Osteocyte (in vitro differentiated cells): ENCODE measurements around the gene SSPN. TPM values are rescaled to one million over a fixed set of nuclear protein-coding genes. Genes with fewer than 3 reads are reported as not detected.

ENCODE experiments used
- DNase-seq: peaks from one replicate; pipeline ENCODE4 v3.0.0; 2021; ENCODE audit warnings: mixed read lengths; ENCODE audit not compliant: unreplicated experiment; ENCODE audit errors: extremely low spot score
- H3K27ac Mint-ChIP-seq: one replicate; pipeline ENCODE4 v1.8.0; 2021; ENCODE audit warnings: mild to moderate bottlenecking, mixed read lengths; ENCODE audit not compliant: unreplicated experiment
- H3K27me3 Mint-ChIP-seq: one replicate; pipeline ENCODE4 v1.8.0; 2021; ENCODE audit warnings: mixed read lengths; ENCODE audit not compliant: unreplicated experiment
- H3K36me3 Mint-ChIP-seq: one replicate; pipeline ENCODE4 v1.8.0; 2021; ENCODE audit warnings: mixed read lengths; ENCODE audit not compliant: unreplicated experiment
- H3K4me1 Mint-ChIP-seq: one replicate; pipeline ENCODE4 v1.8.0; 2021; ENCODE audit warnings: mixed read lengths; ENCODE audit not compliant: unreplicated experiment
- H3K4me3 Mint-ChIP-seq: one replicate; pipeline ENCODE4 v1.8.0; 2021; ENCODE audit warnings: mild to moderate bottlenecking, moderate library complexity, mixed read lengths; ENCODE audit not compliant: unreplicated experiment
- H3K9me3 Mint-ChIP-seq: one replicate; pipeline ENCODE4 v1.8.0; 2021; ENCODE audit warnings: mixed read lengths; ENCODE audit not compliant: unreplicated experiment
- total RNA-seq: library from RNA; stranded (reverse); gene quantifications from 2 replicates; pipeline ENCODE4 v1.2.1, GENCODE V29; 2021
- TF ChIP-seq, protein P1 (sequence below): fragments of 200-600 bp; sonication (generic); IDR thresholded peaks from 2 replicates; pipeline ENCODE4 v1.5.0; 2021; ENCODE audit warnings: antibody characterized with exemption, mild to moderate bottlenecking, moderate library complexity

SSPN gene
- total RNA-seq, 1 donor from 2014 or later: 19.2 TPM

- H3K4me1 Mint-ChIP-seq: peaks cover 25% of the 10 kb centered on the region
- TF ChIP-seq, protein P1, sequence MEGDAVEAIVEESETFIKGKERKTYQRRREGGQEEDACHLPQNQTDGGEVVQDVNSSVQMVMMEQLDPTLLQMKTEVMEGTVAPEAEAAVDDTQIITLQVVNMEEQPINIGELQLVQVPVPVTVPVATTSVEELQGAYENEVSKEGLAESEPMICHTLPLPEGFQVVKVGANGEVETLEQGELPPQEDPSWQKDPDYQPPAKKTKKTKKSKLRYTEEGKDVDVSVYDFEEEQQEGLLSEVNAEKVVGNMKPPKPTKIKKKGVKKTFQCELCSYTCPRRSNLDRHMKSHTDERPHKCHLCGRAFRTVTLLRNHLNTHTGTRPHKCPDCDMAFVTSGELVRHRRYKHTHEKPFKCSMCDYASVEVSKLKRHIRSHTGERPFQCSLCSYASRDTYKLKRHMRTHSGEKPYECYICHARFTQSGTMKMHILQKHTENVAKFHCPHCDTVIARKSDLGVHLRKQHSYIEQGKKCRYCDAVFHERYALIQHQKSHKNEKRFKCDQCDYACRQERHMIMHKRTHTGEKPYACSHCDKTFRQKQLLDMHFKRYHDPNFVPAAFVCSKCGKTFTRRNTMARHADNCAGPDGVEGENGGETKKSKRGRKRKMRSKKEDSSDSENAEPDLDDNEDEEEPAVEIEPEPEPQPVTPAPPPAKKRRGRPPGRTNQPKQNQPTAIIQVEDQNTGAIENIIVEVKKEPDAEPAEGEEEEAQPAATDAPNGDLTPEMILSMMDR: no peak
- no peaks in the 10 kb centered on the region for H3K27me3 Mint-ChIP-seq
- H3K4me3 Mint-ChIP-seq: no peak overlapping the region
- H3K9me3 Mint-ChIP-seq: no peaks in the 10 kb centered on the region
- H3K27ac Mint-ChIP-seq: no peak overlapping the region
- no peak for DNase-seq
- H3K36me3 Mint-ChIP-seq: no peaks in the 10 kb centered on the region
Observed at GRCh38 chr12:26192142-26192541, 3.2 kb upstream of the SSPN start.

DNA sequence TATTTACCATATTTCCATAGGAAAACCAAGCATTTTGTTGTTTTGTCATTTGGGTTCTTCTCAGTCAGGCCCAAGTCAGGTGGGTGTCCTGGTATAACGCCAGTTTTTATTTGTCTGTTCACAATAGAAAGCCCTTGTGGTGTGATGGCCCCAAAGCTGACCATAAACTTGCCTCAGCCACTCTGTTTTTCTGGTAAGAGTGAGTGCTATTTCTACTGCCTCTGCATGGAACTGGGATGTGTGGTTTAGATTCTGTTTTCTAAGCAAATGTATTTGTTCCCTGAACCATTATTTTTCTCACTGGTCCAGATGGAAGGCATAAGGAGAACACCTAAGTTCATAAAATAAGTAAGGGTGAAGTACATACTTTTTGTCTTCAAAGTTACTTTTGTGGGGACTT lies 1.8 kb upstream of the SSPN start:
- Mint-ChIP-seq H3K27ac (no peak overlapping the region), H3K9me3 (no peaks in the 10 kb centered on the region), H3K4me1 (peaks cover 24% of the 10 kb centered on the region), H3K4me3 (no peak overlapping the region), H3K36me3 (no peaks in the 10 kb centered on the region), H3K27me3 (no peaks in the 10 kb centered on the region)
- TF ChIP-seq, protein P1: no peak
- DNase-seq: no peak

DNA sequence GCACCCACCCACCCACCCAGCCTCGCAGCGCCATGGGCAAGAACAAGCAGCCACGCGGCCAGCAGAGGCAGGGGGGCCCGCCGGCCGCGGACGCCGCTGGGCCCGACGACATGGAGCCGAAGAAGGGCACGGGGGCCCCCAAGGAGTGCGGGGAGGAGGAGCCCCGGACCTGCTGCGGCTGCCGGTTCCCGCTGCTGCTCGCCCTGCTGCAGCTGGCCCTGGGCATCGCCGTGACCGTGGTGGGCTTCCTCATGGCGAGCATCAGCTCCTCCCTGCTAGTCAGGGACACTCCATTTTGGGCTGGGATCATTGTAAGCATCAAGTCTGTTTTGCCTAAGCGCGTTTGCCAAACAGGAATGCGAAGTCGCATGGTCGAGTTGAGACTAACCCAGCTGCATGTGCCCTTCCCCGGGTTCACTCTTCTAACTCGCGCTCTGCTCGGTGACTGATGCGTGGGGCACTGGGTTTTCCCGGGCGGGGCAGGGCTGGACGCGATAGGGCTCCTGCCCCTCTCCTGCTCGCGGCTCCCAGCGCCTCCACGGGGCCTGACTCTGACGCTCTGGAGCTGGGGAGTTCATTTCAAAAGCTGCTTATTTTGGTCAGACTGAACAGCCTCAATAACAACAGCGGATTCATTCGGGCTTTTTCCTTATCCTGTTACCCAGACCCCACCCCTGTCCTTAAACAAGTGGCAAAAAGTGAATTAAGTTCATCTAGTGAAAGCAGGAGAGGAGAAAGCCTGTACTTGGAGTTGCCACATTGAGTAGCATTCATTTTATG lies 458 bp downstream of the SSPN start:
- TF ChIP-seq, protein P1: no peak

GRCh38 chr12:26196421-26196716 lies 996 bp downstream of the SSPN start:
- H3K27ac Mint-ChIP-seq: peak overlapping the region; percentile 92
- no peaks in the 10 kb centered on the region for H3K36me3 Mint-ChIP-seq
- H3K27me3 Mint-ChIP-seq: no peaks in the 10 kb centered on the region
- TF ChIP-seq, protein P1: no peak
- no peaks in the 10 kb centered on the region for H3K9me3 Mint-ChIP-seq
- DNase-seq: no peak
- H3K4me1 Mint-ChIP-seq: peaks cover 30% of the 10 kb centered on the region
- peak overlapping the region; percentile 88 for H3K4me3 Mint-ChIP-seq

More for the DNA sequence above, 458 bp downstream of the SSPN start:
- peak; percentile 86 for DNase-seq
- Mint-ChIP-seq H3K4me1 (peaks cover 30% of the 10 kb centered on the region), H3K36me3 (no peaks in the 10 kb centered on the region), H3K4me3 (peak overlapping the region; percentile 88), H3K27me3 (no peaks in the 10 kb centered on the region), H3K9me3 (no peaks in the 10 kb centered on the region), H3K27ac (peak overlapping the region; percentile 92)

DNA sequence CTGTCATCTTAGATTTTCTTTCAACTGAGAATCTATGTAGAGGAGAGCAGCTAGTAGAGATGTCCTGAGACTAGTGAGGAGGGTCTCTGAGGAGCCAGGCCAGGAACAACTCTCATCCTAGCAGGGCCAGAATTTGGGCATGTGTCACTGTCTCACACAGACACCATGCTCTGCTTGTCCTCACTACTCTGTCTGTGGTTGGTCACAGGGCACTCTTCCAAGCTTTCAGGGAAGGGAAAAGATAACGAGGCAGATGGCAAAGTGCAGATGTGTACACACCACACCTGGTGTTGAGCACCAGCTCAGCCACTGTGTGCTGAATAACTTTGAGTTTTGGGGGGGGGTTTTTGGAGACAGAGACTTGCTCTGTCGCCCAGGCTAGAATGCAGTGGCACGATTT lies 2.5 kb downstream of the SSPN start:
- Mint-ChIP-seq H3K9me3 (no peaks in the 10 kb centered on the region), H3K4me1 (peaks cover 30% of the 10 kb centered on the region), H3K27me3 (no peaks in the 10 kb centered on the region), H3K4me3 (no peak overlapping the region), H3K36me3 (no peaks in the 10 kb centered on the region), H3K27ac (no peak overlapping the region)
- TF ChIP-seq, protein P1: no peak
- DNase-seq: no peak
